Measurements from ENCODE around the gene EED.
"Not testable (repeated sequence)": the region's sequence is repeated elsewhere in the genome, so short reads cannot be mapped to it uniquely, and the experiment has no call there.

The EED gene

GRCh38 chr11:86219311-86220193 lies 25.0 kb upstream of the EED start:
- no peak for DNase-seq

- no peak for DNase-seq
Measured at GRCh38 chr11:86220653-86221052, 23.9 kb upstream of the EED start.

- no peak for DNase-seq
Measured at GRCh38 chr11:86222081-86222480, 22.5 kb upstream of the EED start.

GRCh38 chr11:86224575-86224974 lies 20.0 kb upstream of the EED start:
- DNase-seq: not testable (repeated sequence)

GRCh38 chr11:86225344-86225743 lies 19.2 kb upstream of the EED start:
- not testable (repeated sequence) for DNase-seq

- DNase-seq: no peak
Measured at GRCh38 chr11:86228269-86229038, 16.1 kb upstream of the EED start.

GRCh38 chr11:86229039-86229330 lies 15.6 kb upstream of the EED start:
- not testable (repeated sequence) for DNase-seq

- DNase-seq: no peak
Measured at GRCh38 chr11:86230179-86230804, 14.3 kb upstream of the EED start.

- DNase-seq: no peak
Measured at GRCh38 chr11:86230921-86231434, 13.6 kb upstream of the EED start.

GRCh38 chr11:86232556-86232955 lies 12.0 kb upstream of the EED start:
- no peak for DNase-seq

GRCh38 chr11:86234831-86235461 lies 9.6 kb upstream of the EED start:
- DNase-seq: no peak

GRCh38 chr11:86237267-86237804 lies 7.2 kb upstream of the EED start:
- no peak for DNase-seq

GRCh38 chr11:86240164-86240563 lies 4.4 kb upstream of the EED start:
- no peak for DNase-seq

- no peak for DNase-seq
Measured at GRCh38 chr11:86241956-86242535, 2.5 kb upstream of the EED start.

GRCh38 chr11:86243396-86243795 lies 1.2 kb upstream of the EED start:
- no peak for DNase-seq

- peak; percentile 4 to 66 for DNase-seq
Measured at GRCh38 chr11:86244063-86244521, 461 bp upstream of the EED start.

GRCh38 chr11:86245369-86246292 lies 1.1 kb downstream of the EED start:
- no peak for DNase-seq

- DNase-seq: no peak
Measured at GRCh38 chr11:86246293-86246675, 1.7 kb downstream of the EED start.

- no peak for DNase-seq
Measured at GRCh38 chr11:86247608-86248007, 3.1 kb downstream of the EED start.

- DNase-seq: no peak
Measured at GRCh38 chr11:86248609-86249008, 4.1 kb downstream of the EED start.

Measured in cerebellar nuclear complex (tissue), 1 donor.